HG03575 (cell line): ENCODE measurements around the gene ALAD.

Experiments
- ATAC-seq: cut with Tn5 transposase; IDR thresholded peaks from one replicate; pipeline ENCODE4 v1.9.1; 2021; ENCODE audit not compliant: unreplicated experiment, insufficient number of reproducible peaks, low FRiP score; ENCODE audit errors: extremely low read depth

The ALAD gene

GRCh38 chr9:113355040-113355596 lies 46.0 kb downstream of the ALAD start:
- ATAC-seq: no peak

- no peak for ATAC-seq
Measured at GRCh38 chr9:113352411-113352810, 48.7 kb downstream of the ALAD start.

- no peak for ATAC-seq
Measured at GRCh38 chr9:113352006-113352405, 49.1 kb downstream of the ALAD start.

- no peak for ATAC-seq
Measured at GRCh38 chr9:113350937-113351336, 50.1 kb downstream of the ALAD start.

- no peak for ATAC-seq
Measured at GRCh38 chr9:113350107-113350661, 50.9 kb downstream of the ALAD start.

- no peak for ATAC-seq
Measured at GRCh38 chr9:113349445-113350094, 51.5 kb downstream of the ALAD start, which contains the start of gene BSPRY. Gene BSPRY, plus strand, starts transcription at chr9:113349541. Its CDS starts 39 bp downstream, at chr9:113349580.

DNA sequence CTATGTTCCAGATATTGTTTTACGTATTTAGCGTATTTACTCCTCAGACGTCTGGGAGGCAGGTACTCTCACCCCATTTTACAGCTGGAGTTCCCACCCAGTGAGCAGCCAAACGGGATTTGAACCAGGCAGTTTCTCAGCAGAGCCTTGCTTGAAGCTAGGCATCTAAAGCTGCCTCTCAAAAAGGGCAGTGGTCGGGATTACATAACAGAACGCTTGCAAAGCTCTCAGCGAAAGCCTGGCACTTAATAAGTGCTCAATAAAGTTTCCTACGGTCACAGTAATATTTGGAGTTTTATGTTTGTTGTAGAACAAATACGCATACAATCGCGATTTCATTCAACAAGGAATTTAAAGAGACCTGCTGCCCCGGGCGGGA lies 52.0 kb downstream of the ALAD start:
- ATAC-seq: no peak

DNA sequence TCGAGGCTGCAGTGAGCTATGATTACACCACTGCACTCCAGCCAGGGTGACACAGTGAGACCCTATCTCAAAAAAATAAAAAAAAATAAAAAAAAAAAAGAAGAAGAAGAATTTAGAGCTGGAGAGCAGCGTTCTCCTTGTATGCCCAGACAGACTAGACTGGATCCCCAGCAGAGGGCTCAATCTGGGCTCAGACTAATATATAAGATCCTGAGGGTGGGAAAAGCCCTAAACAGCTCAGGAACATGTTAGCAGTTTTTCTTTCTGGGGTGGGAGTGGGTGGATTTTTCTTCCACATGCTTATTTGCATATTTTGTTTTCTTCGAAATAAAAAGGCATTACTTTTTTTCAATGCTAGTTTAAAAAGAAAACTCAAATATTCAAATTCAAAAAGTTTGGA lies 52.6 kb downstream of the ALAD start:
- no peak for ATAC-seq

DNA sequence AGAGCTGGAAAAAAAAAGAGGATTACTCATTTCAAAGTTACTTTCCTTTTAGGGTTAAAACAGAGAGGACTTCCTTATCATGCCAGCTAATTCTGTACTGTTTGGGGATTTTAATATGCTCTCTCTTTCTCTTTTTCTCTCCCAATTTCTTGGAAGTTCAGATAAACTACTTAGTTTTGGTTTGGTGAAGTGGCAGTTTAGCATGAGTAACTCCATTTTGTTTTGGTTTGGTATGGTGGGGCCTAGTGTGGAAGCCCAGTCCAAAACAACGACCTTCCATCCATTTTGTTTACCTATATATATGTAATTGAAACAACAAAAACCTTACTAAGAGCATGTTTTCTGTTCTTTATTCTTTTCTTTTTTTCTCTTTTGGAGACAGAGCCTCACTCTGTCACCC lies 55.4 kb downstream of the ALAD start:
- ATAC-seq: no peak

DNA sequence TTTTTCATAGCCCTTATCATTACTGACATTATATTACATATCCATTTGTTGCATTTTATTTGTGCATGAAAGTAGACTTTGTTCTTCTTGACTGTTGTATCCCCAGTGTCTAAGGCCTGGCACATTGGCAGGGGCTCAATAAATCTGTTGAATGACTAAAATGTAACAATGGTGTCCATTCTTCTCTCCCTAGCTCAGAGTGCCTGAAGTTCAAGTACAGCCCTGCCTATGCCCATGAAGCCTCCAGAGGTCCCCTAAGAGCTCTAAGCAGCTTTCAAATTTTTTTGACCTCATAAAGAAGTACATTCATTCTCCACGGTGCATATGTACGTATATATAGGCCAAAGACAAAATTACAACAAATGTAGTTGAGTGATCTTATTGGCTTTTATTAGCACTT lies 55.9 kb downstream of the ALAD start:
- no peak for ATAC-seq

DNA sequence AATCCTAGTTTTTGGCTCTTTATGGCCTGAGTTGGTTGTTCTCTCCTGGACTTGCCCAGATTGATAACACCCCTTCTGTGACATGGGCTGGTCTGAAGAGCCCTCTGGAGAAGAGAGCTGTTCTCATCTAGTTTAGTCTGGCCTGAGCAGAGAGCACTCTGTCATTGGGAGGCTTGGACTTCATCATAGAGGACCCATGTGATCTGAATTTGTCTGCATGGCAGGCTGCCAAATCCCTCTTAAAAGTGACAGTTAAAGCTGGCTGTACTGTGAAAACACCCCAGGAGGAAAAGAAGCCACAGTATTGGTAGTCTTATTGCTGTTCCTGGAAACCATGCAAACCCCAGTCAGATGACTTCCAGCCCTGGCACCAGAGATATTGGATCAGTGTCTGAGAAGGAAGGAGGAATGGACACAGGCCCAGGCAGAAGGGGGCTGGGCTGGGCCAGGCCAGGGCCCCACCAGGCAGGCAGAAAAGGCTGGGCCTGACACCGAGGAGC lies 57.3 kb downstream of the ALAD start:
- ATAC-seq: no peak

- no peak for ATAC-seq
Measured at GRCh38 chr9:113341712-113342410, 59.2 kb downstream of the ALAD start.

DNA sequence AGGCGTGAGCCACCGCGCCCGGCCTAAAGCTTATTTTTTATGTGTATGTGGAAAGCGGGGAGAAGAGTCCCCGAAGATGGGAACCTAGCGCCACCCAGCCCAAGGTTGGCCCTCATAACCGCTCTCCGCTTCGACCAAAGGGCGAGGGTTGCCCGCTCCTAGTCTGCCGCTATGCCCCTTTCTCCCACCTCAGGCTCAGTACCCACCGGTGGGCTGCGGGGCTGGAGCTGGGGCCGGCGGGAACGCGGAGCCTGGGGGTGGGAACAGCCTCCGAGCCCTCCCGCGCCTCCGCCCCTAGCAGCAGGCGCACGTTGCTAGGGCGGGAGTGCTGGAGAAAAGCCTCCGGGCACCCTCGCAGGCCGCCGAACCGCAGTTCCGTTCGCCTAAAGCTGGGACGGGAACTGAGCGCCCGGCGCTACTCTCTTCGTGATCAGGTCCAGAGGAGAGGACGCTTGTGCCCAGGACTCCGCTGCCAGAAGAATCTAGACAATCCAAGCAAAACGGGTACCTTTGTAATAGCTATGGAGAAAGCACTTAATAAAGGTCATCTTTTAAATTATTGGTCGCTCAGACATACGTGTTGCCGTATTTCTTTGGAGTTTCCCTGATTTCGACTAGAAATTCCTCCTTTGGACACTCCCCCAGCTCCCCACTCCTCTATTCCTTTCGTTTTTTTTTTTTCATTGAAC lies 60.9 kb downstream of the ALAD start, which contains the start of gene WDR31:
Gene WDR31 (minus strand): TSS at position 265 of the 689 bp plus-strand sequence. CDS start 8,253 bp downstream, outside the sequence.
- ATAC-seq: peak; percentile 59

- no peak for ATAC-seq
Measured at GRCh38 chr9:113337714-113338113, 63.4 kb downstream of the ALAD start.
